GM12875 (cell line): ENCODE measurements around the gene SMARCC1.

Experiments
- H3K4me3 ChIP-seq: one replicate; pipeline ENCODE4 v1.5.1; 2011; ENCODE audit warnings: low read depth, low read length, control low read depth
- CTCF ChIP-seq: IDR thresholded peaks from 2 replicates; pipeline ENCODE4 v1.5.1; 2011; ENCODE audit warnings: low read depth, mild to moderate bottlenecking, control low read depth, inconsistent platforms, low read length, moderate library complexity, borderline replicate concordance; ENCODE audit not compliant: insufficient read depth

SMARCC1 gene

GRCh38 chr3:47704237-47704612 lies 77.5 kb downstream of the SMARCC1 start:
- H3K4me3 ChIP-seq, result no peak overlapping the region
- TF ChIP-seq CTCF, result no peak

- TF ChIP-seq CTCF, result no peak
Measured at GRCh38 chr3:47701388-47701787, 80.3 kb downstream of the SMARCC1 start.

GRCh38 chr3:47692158-47692557 lies 89.5 kb downstream of the SMARCC1 start:
- no peak for TF ChIP-seq CTCF
- no peak overlapping the region for H3K4me3 ChIP-seq

More at GRCh38 chr3:47701388-47701787, 80.3 kb downstream of the SMARCC1 start:
- no peak overlapping the region for H3K4me3 ChIP-seq

- no peak overlapping the region for H3K4me3 ChIP-seq
- TF ChIP-seq CTCF, result no peak
Measured at GRCh38 chr3:47688488-47688887, 93.2 kb downstream of the SMARCC1 start.

- TF ChIP-seq CTCF, result no peak
- no peak overlapping the region for H3K4me3 ChIP-seq
Measured at GRCh38 chr3:47685037-47685436, 96.7 kb downstream of the SMARCC1 start.

- no peak for TF ChIP-seq CTCF
- H3K4me3 ChIP-seq, result no peak overlapping the region
Measured at GRCh38 chr3:47681016-47681415, 100.7 kb downstream of the SMARCC1 start.

GRCh38 chr3:47678446-47679338 lies 103.0 kb downstream of the SMARCC1 start:
- TF ChIP-seq CTCF, result no peak
- H3K4me3 ChIP-seq, result no peak overlapping the region
